Embryonic facial prominence (tissue), 1 donor: ENCODE measurements around the gene RNF225.
"Not testable (repeated sequence)": the region's sequence is repeated elsewhere in the genome, so short reads cannot be mapped to it uniquely, and the experiment has no call there.

Experiments used
- DNase-seq: peaks from one replicate; pipeline ENCODE4 v3.0.0-alpha.2; 2016; ENCODE audit errors: extremely low spot score

The RNF225 gene

GRCh38 chr19:58387338-58388174, 7.9 kb upstream of the RNF225 start:
- DNase-seq: no peak

- no peak for DNase-seq
Observed at GRCh38 chr19:58388175-58388526, 7.3 kb upstream of the RNF225 start.

DNA sequence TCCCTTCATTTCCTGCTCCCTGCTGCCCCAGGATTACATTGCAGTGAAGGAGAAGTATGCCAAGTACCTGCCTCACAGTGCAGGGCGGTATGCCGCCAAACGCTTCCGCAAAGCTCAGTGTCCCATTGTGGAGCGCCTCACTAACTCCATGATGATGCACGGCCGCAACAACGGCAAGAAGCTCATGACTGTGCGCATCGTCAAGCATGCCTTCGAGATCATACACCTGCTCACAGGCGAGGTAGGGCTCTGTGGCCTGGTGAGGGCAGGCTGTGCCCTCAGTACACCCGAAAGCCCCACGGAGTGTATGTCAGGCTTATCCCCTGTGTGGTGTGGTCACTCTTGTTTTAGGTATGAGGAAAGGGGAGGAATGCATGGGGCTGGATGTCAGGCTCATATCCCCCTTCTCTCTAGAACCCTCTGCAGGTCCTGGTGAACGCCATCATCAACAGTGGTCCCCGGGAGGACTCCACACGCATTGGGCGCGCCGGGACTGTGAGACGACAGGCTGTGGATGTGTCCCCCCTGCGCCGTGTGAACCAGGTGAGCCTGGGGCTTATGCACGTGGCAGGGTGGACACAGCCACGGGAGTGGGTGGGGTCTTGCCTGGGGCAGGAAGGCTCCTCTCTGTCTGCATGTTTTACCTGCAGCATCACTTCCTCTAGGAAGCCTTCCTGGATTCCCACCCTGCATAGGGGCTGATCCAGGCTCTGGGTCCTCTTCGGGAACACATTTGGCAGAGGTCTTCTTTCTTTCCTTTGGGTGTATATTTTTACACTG, 2.3 kb upstream of the RNF225 start:
- DNase-seq: no peak

DNA sequence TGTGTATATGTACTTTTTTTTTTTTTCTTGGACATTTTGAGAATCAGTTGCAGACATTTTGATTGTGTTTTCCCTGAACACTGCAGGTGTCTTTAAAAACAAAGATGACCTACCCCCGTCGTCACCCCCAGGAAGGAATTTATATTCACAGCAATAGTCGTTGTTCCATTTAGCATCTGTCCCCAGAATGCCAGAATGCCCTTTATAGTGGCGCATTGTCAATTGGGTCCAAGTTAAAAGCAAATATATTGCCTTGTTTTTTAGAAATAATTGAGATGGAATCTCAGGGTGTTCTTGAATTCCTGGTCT, 1.8 kb upstream of the RNF225 start:
- no peak for DNase-seq

- no peak for DNase-seq
Observed at GRCh38 chr19:58394821-58395219, 636 bp upstream of the RNF225 start.

GRCh38 chr19:58395979-58396627, 647 bp downstream of the RNF225 start:
- DNase-seq: no peak

GRCh38 chr19:58396691-58397532, 1.5 kb downstream of the RNF225 start:
- DNase-seq: no peak

GRCh38 chr19:58397533-58398037, 2.1 kb downstream of the RNF225 start:
- no peak for DNase-seq

GRCh38 chr19:58398087-58398486, 2.6 kb downstream of the RNF225 start:
- no peak for DNase-seq

- DNase-seq: no peak
Observed at GRCh38 chr19:58398545-58398944, 3.1 kb downstream of the RNF225 start.

GRCh38 chr19:58399903-58400302, 4.4 kb downstream of the RNF225 start:
- no peak for DNase-seq

DNA sequence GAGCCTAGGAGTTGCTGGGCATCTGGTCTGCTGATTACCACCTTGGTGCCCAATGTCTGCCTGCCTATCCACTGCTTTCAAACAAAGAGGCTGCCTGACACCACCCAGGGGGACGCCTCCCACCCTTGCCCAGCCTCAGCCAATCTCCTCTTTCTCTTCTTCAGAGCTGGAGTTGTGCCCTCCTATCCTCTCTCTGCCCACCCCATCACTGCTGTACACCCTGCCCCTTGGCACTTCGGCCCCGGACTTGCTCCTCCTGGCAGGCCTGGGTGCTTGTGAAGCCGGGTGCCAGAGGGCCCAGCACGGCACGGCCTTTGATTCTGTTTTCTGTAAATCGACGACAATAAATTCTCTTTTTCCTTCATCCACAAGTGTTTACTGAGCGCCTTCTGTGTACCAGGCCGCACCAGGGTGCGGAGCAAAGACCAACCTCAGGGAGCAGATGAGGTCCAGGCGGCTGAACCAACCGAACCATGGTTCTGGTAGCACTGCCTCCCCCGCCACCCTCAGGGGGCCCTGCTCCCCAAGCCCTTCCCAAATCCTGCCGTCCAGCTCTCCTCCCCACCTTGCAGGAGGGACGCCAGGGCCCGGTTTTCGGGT, 5.0 kb downstream of the RNF225 start:
- no peak for DNase-seq

DNA sequence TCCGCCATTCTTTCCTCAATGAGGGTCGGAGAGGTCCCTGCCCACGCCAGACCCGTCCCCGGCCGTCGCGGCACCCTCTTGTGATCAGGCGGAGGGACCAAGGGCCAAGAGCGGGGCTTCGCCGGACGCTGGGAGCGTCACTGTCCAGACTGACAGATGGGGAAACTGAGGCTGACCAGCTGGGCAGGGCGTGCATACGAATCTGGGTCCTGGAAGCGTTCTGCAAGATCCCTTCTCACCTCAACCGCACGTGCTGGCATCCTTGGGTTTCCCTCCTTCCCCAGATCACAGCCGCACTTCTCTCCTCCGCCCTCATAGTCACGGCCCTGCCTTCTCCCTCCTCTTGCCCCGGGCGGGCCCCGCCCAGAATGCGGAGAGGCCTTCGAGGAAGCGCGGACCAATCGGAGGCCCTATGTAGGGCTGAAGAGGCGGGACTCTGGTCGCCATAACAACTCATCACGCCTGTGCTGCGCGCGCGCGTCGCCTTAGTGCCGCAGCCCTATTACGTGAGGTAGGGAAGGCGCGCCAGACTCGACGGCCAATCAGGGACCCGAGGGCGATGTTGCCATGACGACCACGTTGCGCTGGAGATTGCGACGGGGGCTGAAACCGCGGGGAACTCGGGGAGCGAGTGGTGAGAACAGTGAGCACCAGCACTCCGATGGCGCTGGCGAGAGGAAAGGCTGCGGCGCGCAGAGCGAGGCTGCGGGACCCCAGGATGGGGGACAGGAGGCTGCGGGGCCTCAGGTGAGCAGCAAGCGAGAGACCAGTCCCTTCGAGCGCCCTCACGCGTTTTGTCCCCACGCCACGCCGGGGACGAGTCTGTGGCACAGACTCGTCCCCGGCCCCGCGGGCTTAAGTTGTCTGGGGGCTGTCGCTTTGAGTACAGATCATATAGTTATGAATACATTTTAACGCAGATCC, 5.7 kb downstream of the RNF225 start:
- DNase-seq: peak; percentile 99

GRCh38 chr19:58401840-58402421, 6.5 kb downstream of the RNF225 start:
- no peak for DNase-seq

DNA sequence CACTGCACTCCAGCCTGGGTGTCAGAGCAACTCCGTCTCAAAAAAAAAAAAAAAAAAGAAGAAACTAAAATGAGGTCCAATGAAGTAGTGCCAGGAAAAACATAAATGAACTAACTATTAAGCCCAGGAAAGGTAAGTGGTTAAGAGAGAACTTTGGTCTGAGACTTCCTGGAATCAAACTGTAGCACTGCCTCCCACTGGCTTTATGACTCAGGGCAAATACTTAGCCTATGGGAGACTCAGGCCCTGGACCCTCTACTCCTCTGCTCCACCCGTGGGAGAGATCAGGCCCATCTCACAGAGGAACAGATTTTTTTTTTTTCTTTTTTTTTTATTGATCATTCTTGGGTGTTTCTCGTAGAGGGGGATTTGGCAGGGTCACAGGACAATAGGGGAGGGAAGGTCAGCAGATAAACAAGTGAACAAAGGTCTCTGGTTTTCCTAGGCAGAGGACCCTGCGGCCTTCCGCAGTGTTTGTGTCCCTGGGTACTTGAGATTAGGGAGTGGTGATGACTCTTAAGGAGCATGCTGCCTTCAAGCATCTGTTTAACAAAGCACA, 8.5 kb downstream of the RNF225 start:
- DNase-seq: not testable (repeated sequence)

- no peak for DNase-seq
Observed at GRCh38 chr19:58406818-58407657, 11.6 kb downstream of the RNF225 start.

DNA sequence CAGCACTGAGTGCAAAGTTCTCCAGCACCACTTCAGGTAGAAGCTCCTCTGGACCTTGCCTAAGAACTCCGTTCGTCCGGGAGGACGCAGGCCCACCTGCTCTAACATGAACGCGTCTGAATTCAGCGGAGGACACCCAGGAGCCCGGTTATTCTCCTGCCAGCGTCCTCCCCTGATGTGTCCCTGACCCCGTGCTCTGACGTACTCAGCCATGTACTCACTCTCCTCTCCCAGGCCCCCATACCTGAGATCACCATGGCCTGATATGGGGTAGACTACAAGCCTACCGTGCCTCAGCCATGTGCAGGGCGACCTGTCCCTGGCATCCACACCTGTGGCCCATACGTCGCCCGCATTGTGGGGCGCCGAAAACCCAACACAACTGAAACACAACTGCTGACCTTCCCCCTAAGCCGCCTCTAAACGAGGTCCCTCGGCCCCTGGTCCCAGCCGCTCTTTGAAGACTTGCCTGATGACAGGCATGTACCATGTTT, 12.2 kb downstream of the RNF225 start:
- no peak for DNase-seq
